Gastroesophageal sphincter (tissue), 3 donors: ENCODE results near the gene JAM3.

ENCODE experiments used
- CTCF ChIP-seq, 4 experiments: fragments of 200-600 bp in 2 of 4; fragments of 450-650 bp in 2 of 4; sonication (generic) in 1 of 4; IDR thresholded peaks; one replicate each; pipeline ENCODE4 v1.5.1; 2017 to 2019; ENCODE audit warnings: antibody characterized with exemption in 4 of 4, mild to moderate bottlenecking in 2 of 4, moderate library complexity in 2 of 4
- EP300 ChIP-seq: sonication (generic); formaldehyde crosslinking; IDR thresholded peaks from one replicate; pipeline ENCODE4 v1.6.1; 2017; ENCODE audit warnings: antibody characterized with exemption, mild to moderate bottlenecking
- POLR2AphosphoS5 ChIP-seq: sonication (generic); formaldehyde crosslinking; IDR thresholded peaks from one replicate; pipeline ENCODE4 v1.6.1; 2017; ENCODE audit warnings: antibody characterized with exemption

- TF ChIP-seq POLR2AphosphoS5 (no peak), CTCF (IDR thresholded peaks at IDR 0.05) (no peak), EP300 (no peak)
Measured at GRCh38 chr11:134118006-134118405, 49.1 kb downstream of the JAM3 start.
